Progenitor cell of endocrine pancreas (in vitro differentiated cells): ENCODE measurements around the gene SLC16A5. TPM values are rescaled to one million over a fixed set of nuclear protein-coding genes. Genes with fewer than 3 reads are reported as not detected.
"Not testable (repeated sequence)": the region's sequence is repeated elsewhere in the genome, so short reads cannot be mapped to it uniquely, and the experiment has no call there.

Source experiments
- DNase-seq: peaks from one replicate; pipeline ENCODE4 v3.0.0; 2021; ENCODE audit warnings: low spot score; ENCODE audit not compliant: unreplicated experiment
- H3K27ac Mint-ChIP-seq: 2 replicates; pipeline ENCODE4 v1.8.0; 2021; ENCODE audit warnings: mild to moderate bottlenecking, moderate library complexity, mixed read lengths
- H3K27me3 Mint-ChIP-seq: 2 replicates; pipeline ENCODE4 v1.8.0; 2021; ENCODE audit warnings: mixed read lengths
- H3K36me3 Mint-ChIP-seq: 2 replicates; pipeline ENCODE4 v1.8.0; 2022; ENCODE audit warnings: mixed read lengths; ENCODE audit not compliant: insufficient read depth
- H3K4me1 Mint-ChIP-seq: 2 replicates; pipeline ENCODE4 v1.8.0; 2021; ENCODE audit warnings: low read depth, mixed read lengths
- H3K4me3 Mint-ChIP-seq: 2 replicates; pipeline ENCODE4 v1.8.0; 2021; ENCODE audit warnings: low read depth, mild to moderate bottlenecking, moderate library complexity, mixed read lengths
- H3K9me3 Mint-ChIP-seq: 2 replicates; pipeline ENCODE4 v1.8.0; 2021; ENCODE audit warnings: low read depth, mixed read lengths
- CTCF ChIP-seq: fragments of 200-600 bp; sonication (generic); IDR thresholded peaks from one replicate; pipeline ENCODE4 v1.5.0; 2021; ENCODE audit warnings: antibody characterized with exemption, mild to moderate bottlenecking; ENCODE audit not compliant: unreplicated experiment
- total RNA-seq: library from RNA; stranded (reverse); gene quantifications from 2 replicates; pipeline ENCODE4 v1.2.1, GENCODE V29; 2021

The SLC16A5 gene
- total RNA-seq, 1 donor from 2014 or later = 16.9 TPM

GRCh38 chr17:75126954-75127353 lies 39.2 kb downstream of the SLC16A5 start:
- Mint-ChIP-seq H3K4me1 (peaks cover 4% of the 10 kb centered on the region), H3K27me3 (no peaks in the 10 kb centered on the region), H3K4me3 (no peak overlapping the region), H3K36me3 (peaks cover 3% of the 10 kb centered on the region), H3K27ac (no peak overlapping the region), H3K9me3 (no peaks in the 10 kb centered on the region)
- DNase-seq = no peak
- TF ChIP-seq CTCF = no peak

- DNase-seq, H3K4me1 Mint-ChIP-seq, H3K36me3 Mint-ChIP-seq, H3K27ac Mint-ChIP-seq, H3K27me3 Mint-ChIP-seq, H3K9me3 Mint-ChIP-seq: not testable (repeated sequence)
- H3K4me3 Mint-ChIP-seq = peak overlapping the region; percentile 40
Observed at GRCh38 chr17:75127936-75128335, 40.2 kb downstream of the SLC16A5 start.

- Mint-ChIP-seq H3K27ac (no peak overlapping the region), H3K9me3 (no peaks in the 10 kb centered on the region)
Observed at GRCh38 chr17:75128694-75129505, 41.1 kb downstream of the SLC16A5 start.

GRCh38 chr17:75129576-75129975 lies 41.8 kb downstream of the SLC16A5 start:
- Mint-ChIP-seq H3K4me3 (peak overlapping the region; percentile 48), H3K27me3 (no peaks in the 10 kb centered on the region), H3K36me3 (peaks cover 4% of the 10 kb centered on the region), H3K9me3 (no peaks in the 10 kb centered on the region), H3K4me1 (peaks cover 4% of the 10 kb centered on the region), H3K27ac (no peak overlapping the region)
- no peak for DNase-seq
- no peak for TF ChIP-seq CTCF

More at GRCh38 chr17:75128694-75129505, 41.1 kb downstream of the SLC16A5 start:
- no peak for DNase-seq
- H3K36me3 Mint-ChIP-seq = peaks cover 3% of the 10 kb centered on the region
- no peaks in the 10 kb centered on the region for H3K27me3 Mint-ChIP-seq
- no peak for TF ChIP-seq CTCF
- peak overlapping the region; percentile 48 for H3K4me3 Mint-ChIP-seq
- H3K4me1 Mint-ChIP-seq = peaks cover 4% of the 10 kb centered on the region

- H3K36me3 Mint-ChIP-seq = peaks cover 7% of the 10 kb centered on the region
- peak overlapping the region; percentile 86 for H3K4me3 Mint-ChIP-seq
- TF ChIP-seq CTCF = no peak
- peaks cover 4% of the 10 kb centered on the region for H3K4me1 Mint-ChIP-seq
- H3K27ac Mint-ChIP-seq = peak overlapping the region; percentile 84
- H3K9me3 Mint-ChIP-seq = no peaks in the 10 kb centered on the region
- DNase-seq = no peak
- H3K27me3 Mint-ChIP-seq = no peaks in the 10 kb centered on the region
Observed at GRCh38 chr17:75130059-75130631, 42.4 kb downstream of the SLC16A5 start.
